ENCODE measurements around the gene USP40. TPM values are rescaled to one million over a fixed set of nuclear protein-coding genes. Genes with fewer than 3 reads are reported as not detected.

USP40 gene
- total RNA-seq, 1 experiment from 2014 or later = 127 TPM

GRCh38 chr2:233440714-233441113 is 125.9 kb downstream of the USP40 start:
- ChIA-PET POLR2A (ENCODE audit: unreplicated experiment) (no interaction called here), CTCF (interaction anchor here (0.9 kb wide), 1 partner anchor 37 kb away, joined by 3 read pairs; no protein-coding TSS in a partner anchor)
- BruUV-seq (replicated peaks) = no TSS peak
- H3F3A ChIP-seq (ENCODE audit: insufficient read depth, low read depth) = peaks cover 23% of the 10 kb centered on the region
- H3K27me3 ChIP-seq (ENCODE audit: insufficient read depth, low read depth) = no peaks in the 10 kb centered on the region
- no peak overlapping the region for H2AFZ ChIP-seq
- intact Hi-C loops (cut with micrococcal nuclease; ENCODE audit: unreplicated experiment) = loop anchor here (5.0 kb wide), 2 partner anchors 158 to 588 kb away; no protein-coding TSS in a partner anchor
- no peak for DNase-seq
- H3K4me2 ChIP-seq = no peak overlapping the region
- no peak for TF ChIP-seq EZH2 (IDR thresholded peaks at IDR 0.05; ENCODE audit: low read depth)
- no peaks in the 10 kb centered on the region for H3K4me1 ChIP-seq (replicated peaks; ENCODE audit: insufficient read depth)
- peaks cover 24% of the 10 kb centered on the region for H3K36me3 ChIP-seq (ENCODE audit: low read depth)
- H3K4me3 ChIP-seq = no peak overlapping the region
- 0 out of 2 replicates have a peak, but pooled peaks cover 3% of the 10 kb centered on the region for H4K20me1 ChIP-seq (ENCODE audit: insufficient read depth)
- 0 out of 2 replicates have a peak, but pooled peaks cover 9% of the 10 kb centered on the region for H3K79me2 ChIP-seq (ENCODE audit: low read depth)
- no peaks in the 10 kb centered on the region for H3K9me3 ChIP-seq (ENCODE audit: insufficient read depth, low read depth)
- H3K9me2 ChIP-seq (ENCODE audit: insufficient read depth) = no peaks in the 10 kb centered on the region
- H3K27ac ChIP-seq = no peak overlapping the region

GRCh38 chr2:233440314-233440713 is 126.3 kb downstream of the USP40 start:
- ChIA-PET POLR2A (ENCODE audit: unreplicated experiment) (no interaction called here), CTCF (interaction anchor here (0.9 kb wide), 1 partner anchor 37 kb away, joined by 3 read pairs; no protein-coding TSS in a partner anchor)
- 0 out of 2 replicates have a peak, but pooled peaks cover 9% of the 10 kb centered on the region for H3K79me2 ChIP-seq (ENCODE audit: low read depth)
- no peaks in the 10 kb centered on the region for H3K4me1 ChIP-seq (replicated peaks; ENCODE audit: insufficient read depth)
- TF ChIP-seq CTCF (conservative IDR thresholded peaks at IDR 0.05) = no peak
- no peak for TF ChIP-seq EZH2 (IDR thresholded peaks at IDR 0.05; ENCODE audit: low read depth)
- H3K4me3 ChIP-seq = no peak overlapping the region
- H3K27me3 ChIP-seq (ENCODE audit: insufficient read depth, low read depth) = no peaks in the 10 kb centered on the region
- H3K4me2 ChIP-seq = no peak overlapping the region
- peaks cover 24% of the 10 kb centered on the region for H3K36me3 ChIP-seq (ENCODE audit: low read depth)
- no peak for DNase-seq
- BruUV-seq (replicated peaks) = no TSS peak
- H2AFZ ChIP-seq = no peak overlapping the region
- intact Hi-C loops (cut with micrococcal nuclease; ENCODE audit: unreplicated experiment) = loop anchor here (5.0 kb wide), 2 partner anchors 158 to 588 kb away; no protein-coding TSS in a partner anchor
- H3K9me3 ChIP-seq (ENCODE audit: insufficient read depth, low read depth) = no peaks in the 10 kb centered on the region
- H3K27ac ChIP-seq = no peak overlapping the region
- H3K9me2 ChIP-seq (ENCODE audit: insufficient read depth) = no peaks in the 10 kb centered on the region
- peaks cover 23% of the 10 kb centered on the region for H3F3A ChIP-seq (ENCODE audit: insufficient read depth, low read depth)
- H4K20me1 ChIP-seq (ENCODE audit: insufficient read depth) = 0 out of 2 replicates have a peak, but pooled peaks cover 3% of the 10 kb centered on the region

- ChIA-PET CTCF (interaction anchor here (0.6 kb wide), 1 partner anchor 205 kb away, joined by 3 read pairs; no protein-coding TSS in a partner anchor), POLR2A (ENCODE audit: unreplicated experiment) (no interaction called here)
- H3K4me1 ChIP-seq (replicated peaks; ENCODE audit: insufficient read depth) = no peaks in the 10 kb centered on the region
- no peaks in the 10 kb centered on the region for H3K9me3 ChIP-seq (ENCODE audit: insufficient read depth, low read depth)
- H3K27ac ChIP-seq = no peak overlapping the region
- intact Hi-C loops (cut with micrococcal nuclease; ENCODE audit: unreplicated experiment) = no loop called here
- no TSS peak for BruUV-seq (replicated peaks)
- H3K79me2 ChIP-seq (ENCODE audit: low read depth) = 0 out of 2 replicates have a peak, but pooled peaks cover 3% of the 10 kb centered on the region
- H3K4me3 ChIP-seq = no peak overlapping the region
- H4K20me1 ChIP-seq (ENCODE audit: insufficient read depth) = 0 out of 2 replicates have a peak, but pooled peaks cover 3% of the 10 kb centered on the region
- DNase-seq = no peak
- H3K27me3 ChIP-seq (ENCODE audit: insufficient read depth, low read depth) = no peaks in the 10 kb centered on the region
- no peak overlapping the region for H2AFZ ChIP-seq
- H3K4me2 ChIP-seq = no peak overlapping the region
- peaks cover 23% of the 10 kb centered on the region for H3F3A ChIP-seq (ENCODE audit: insufficient read depth, low read depth)
- no peaks in the 10 kb centered on the region for H3K9me2 ChIP-seq (ENCODE audit: insufficient read depth)
- TF ChIP-seq CTCF (conservative IDR thresholded peaks at IDR 0.05) (no peak), EZH2 (IDR thresholded peaks at IDR 0.05; ENCODE audit: low read depth) (no peak)
- H3K36me3 ChIP-seq (ENCODE audit: low read depth) = peaks cover 21% of the 10 kb centered on the region; the same call in 1 of the 2 replicates
Observed at GRCh38 chr2:233439191-233439590, 127.4 kb downstream of the USP40 start.

All from PC-9 (cell line).